NCI-H526 (cell line): ENCODE data around the gene TMEM267.
"Not testable (repeated sequence)": the region's sequence is repeated elsewhere in the genome, so short reads cannot be mapped to it uniquely, and the experiment has no call there.

Experiments
- DNase-seq, 2 experiments: peaks; one replicate each; lab custom pipeline; 2025; lab: John Stamatoyannopoulos, UW

Gene TMEM267

GRCh38 chr5:43483298-43484105, at the start of gene TMEM267:
Gene TMEM267 (minus strand): TSS chr5:43483865. CDS start chr5:43453969, 29,896 bp downstream.
- peak; percentile 95 to 99 for DNase-seq

- DNase-seq: no peak
Observed at GRCh38 chr5:43530648-43531047, 47.0 kb upstream of the TMEM267 start.

- no peak for DNase-seq
Observed at GRCh38 chr5:43523662-43524072, 40.0 kb upstream of the TMEM267 start.

GRCh38 chr5:43520615-43521014, 37.0 kb upstream of the TMEM267 start:
- no peak for DNase-seq

- DNase-seq: no peak
Observed at GRCh38 chr5:43515678-43516048, 32.0 kb upstream of the TMEM267 start.

GRCh38 chr5:43514816-43515677, 31.4 kb upstream of the TMEM267 start, which contains the start of gene C5orf34:
Gene C5orf34 (minus strand): TSS chr5:43515148. CDS start chr5:43509339, 5,809 bp downstream.
- DNase-seq: peak; percentile 97 to 99

GRCh38 chr5:43514471-43514815, 30.8 kb upstream of the TMEM267 start:
- DNase-seq: peak in 1 of 2 experiments; percentile 73

GRCh38 chr5:43514025-43514424, 30.4 kb upstream of the TMEM267 start:
- DNase-seq: no peak

- not testable (repeated sequence) for DNase-seq
Observed at GRCh38 chr5:43511062-43511461, 27.4 kb upstream of the TMEM267 start.

- no peak for DNase-seq
Observed at GRCh38 chr5:43498581-43498980, 14.9 kb upstream of the TMEM267 start.

GRCh38 chr5:43497311-43498104, 13.8 kb upstream of the TMEM267 start:
- no peak for DNase-seq

GRCh38 chr5:43491326-43491725, 7.7 kb upstream of the TMEM267 start:
- DNase-seq: no peak

GRCh38 chr5:43486353-43486752, 2.7 kb upstream of the TMEM267 start:
- DNase-seq: no peak

GRCh38 chr5:43485406-43485805, 1.7 kb upstream of the TMEM267 start:
- no peak for DNase-seq

- peak; percentile 79 to 94 for DNase-seq
Observed at GRCh38 chr5:43484106-43484849, 613 bp upstream of the TMEM267 start.

GRCh38 chr5:43482490-43483297, 971 bp downstream of the TMEM267 start:
- no peak for DNase-seq

GRCh38 chr5:43469671-43470391, 13.8 kb downstream of the TMEM267 start:
- no peak for DNase-seq

GRCh38 chr5:43467100-43467499, 16.6 kb downstream of the TMEM267 start:
- no peak for DNase-seq

- DNase-seq: not testable (repeated sequence)
Observed at GRCh38 chr5:43465455-43465854, 18.2 kb downstream of the TMEM267 start.

GRCh38 chr5:43461066-43461465, 22.6 kb downstream of the TMEM267 start:
- DNase-seq: no peak
